Measurements from ENCODE around the gene TMEM106B.

DNA sequence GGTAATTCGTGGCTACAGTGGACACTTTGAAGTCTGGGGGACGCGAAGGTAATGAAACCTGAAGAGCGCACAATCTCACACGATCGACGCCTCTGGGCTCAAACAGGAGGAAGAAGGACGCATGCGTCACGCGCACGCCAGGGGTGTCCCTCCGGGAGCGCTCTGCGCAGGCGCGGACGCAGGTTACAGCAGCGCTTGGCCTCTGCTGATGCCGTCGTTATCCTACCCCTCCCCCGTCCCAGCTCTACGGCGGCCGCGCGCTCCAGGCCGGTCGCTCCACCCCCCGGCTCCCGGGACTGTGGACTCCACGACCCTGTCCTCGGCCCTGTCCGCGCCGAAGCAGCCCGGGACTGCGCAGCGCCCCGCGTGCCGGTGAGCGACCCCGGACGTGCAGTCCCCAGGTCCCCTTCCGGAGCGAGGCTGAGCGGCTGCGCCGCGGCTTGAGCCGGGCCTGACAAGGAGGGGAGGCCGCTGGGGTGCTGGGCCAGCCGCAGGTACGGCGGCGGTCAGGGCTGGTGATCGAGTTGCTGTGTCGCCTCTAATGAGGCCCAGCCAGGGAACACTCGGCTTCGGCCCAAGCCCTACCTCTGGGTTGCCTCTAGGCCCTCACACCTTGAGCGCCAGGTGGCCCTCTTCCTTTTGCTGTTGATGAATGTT is at the start of gene TMEM106B:
- TF ChIP-seq, protein P1, sequence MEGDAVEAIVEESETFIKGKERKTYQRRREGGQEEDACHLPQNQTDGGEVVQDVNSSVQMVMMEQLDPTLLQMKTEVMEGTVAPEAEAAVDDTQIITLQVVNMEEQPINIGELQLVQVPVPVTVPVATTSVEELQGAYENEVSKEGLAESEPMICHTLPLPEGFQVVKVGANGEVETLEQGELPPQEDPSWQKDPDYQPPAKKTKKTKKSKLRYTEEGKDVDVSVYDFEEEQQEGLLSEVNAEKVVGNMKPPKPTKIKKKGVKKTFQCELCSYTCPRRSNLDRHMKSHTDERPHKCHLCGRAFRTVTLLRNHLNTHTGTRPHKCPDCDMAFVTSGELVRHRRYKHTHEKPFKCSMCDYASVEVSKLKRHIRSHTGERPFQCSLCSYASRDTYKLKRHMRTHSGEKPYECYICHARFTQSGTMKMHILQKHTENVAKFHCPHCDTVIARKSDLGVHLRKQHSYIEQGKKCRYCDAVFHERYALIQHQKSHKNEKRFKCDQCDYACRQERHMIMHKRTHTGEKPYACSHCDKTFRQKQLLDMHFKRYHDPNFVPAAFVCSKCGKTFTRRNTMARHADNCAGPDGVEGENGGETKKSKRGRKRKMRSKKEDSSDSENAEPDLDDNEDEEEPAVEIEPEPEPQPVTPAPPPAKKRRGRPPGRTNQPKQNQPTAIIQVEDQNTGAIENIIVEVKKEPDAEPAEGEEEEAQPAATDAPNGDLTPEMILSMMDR (IDR thresholded peaks at IDR 0.05): peak in 2 of 5 experiments; percentile 6 to 20
- TF ChIP-seq POLR2AphosphoS5 (IDR thresholded peaks at IDR 0.05) (peak; percentile 85 to 95 (median 95)), POLR2A (IDR thresholded peaks at IDR 0.05) (peak; percentile 90), EP300 (IDR thresholded peaks at IDR 0.05; ENCODE audit: low read depth) (no peak)
